Activated T-cell treated with anti-CD3 and anti-CD28 coated beads for 4 hours (primary cell): ENCODE data around the gene NRXN3.

Experiments used
- DNase-seq: peaks from one replicate; pipeline ENCODE4 v3.0.0-alpha.2; 2020

Gene NRXN3

DNA sequence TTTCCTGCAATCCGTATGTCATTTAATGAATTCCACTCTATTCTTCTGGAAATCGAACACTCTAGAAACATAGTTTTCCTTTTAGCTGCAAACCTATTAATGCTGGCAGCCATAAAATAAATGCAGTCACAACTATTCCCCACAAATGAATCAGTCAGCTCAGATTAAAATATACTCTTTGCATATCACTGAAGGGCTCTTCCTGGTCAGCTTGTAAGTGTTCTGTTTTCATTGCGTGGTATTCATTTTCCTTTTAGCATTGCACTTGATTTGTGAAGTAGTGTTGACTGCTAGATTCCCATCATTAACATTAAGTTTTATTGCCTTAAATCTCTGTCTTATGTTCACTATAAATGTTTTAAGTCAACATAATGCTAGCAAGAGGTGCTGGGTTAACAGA, 1355.2 kb downstream of the NRXN3 start:
- DNase-seq = no peak

- no peak for DNase-seq
Observed at GRCh38 chr14:79528828-79529416, 1358.7 kb downstream of the NRXN3 start.

DNA sequence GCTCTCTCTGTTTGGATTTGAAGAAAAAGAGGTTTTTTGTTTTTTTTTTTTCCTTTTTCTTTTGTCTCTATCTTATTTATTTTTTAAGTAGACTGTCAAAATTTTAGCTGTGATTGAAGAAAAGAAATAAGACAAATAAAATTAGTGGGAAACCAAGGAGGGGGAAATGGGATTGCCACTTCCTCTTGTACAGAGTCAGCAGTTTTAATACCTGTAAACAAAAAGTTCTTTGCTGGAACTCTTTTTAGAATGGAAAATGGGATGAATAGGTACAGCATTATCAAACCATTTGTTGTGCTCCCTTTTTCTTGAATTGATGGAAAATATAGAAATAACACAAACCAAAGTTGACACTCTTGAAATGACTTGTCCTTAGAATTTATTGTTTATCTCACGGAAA, 1360.4 kb downstream of the NRXN3 start:
- no peak for DNase-seq

- DNase-seq = no peak
Observed at GRCh38 chr14:79534703-79535353, 1364.7 kb downstream of the NRXN3 start.

- DNase-seq = no peak
Observed at GRCh38 chr14:79540394-79540793, 1370.2 kb downstream of the NRXN3 start.

DNA sequence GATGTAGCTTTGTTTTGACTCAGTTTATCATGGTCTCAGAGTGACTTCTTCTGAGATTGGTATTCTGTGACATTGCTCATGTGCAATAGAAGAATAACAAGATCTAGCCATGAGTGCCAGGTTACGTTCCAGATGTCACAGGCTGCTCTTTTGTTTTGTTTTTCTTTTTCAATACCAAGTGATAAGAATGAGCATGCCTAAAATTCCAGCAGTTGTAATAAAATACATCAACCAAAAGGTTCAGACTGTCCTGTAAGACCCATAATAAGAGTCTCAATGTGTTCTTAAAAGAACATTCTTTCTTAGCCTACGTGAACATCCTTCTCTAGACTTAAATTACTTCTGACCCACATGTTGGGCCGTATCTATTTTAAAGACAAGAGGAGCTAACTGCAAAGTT, 1371.9 kb downstream of the NRXN3 start:
- DNase-seq = no peak

DNA sequence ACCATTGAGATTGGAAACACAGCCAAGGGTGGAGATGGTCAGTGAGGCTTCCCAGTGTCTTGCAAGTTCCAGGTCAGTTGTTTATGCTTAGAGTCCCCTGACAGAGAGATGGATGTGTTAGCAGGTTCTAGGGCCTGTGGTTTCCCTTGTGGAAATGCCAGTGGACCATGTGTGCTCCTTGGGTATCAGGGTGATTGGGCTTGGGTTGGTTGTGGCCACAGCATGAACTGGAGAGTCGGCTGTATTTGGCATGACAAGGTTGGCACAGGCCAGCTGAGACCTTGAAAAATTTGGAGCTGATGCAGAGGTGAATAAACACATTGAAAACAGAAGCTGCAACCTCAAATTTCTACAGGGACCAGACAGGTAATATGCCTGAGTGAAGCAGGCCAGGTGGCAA, 1373.2 kb downstream of the NRXN3 start:
- DNase-seq = no peak

DNA sequence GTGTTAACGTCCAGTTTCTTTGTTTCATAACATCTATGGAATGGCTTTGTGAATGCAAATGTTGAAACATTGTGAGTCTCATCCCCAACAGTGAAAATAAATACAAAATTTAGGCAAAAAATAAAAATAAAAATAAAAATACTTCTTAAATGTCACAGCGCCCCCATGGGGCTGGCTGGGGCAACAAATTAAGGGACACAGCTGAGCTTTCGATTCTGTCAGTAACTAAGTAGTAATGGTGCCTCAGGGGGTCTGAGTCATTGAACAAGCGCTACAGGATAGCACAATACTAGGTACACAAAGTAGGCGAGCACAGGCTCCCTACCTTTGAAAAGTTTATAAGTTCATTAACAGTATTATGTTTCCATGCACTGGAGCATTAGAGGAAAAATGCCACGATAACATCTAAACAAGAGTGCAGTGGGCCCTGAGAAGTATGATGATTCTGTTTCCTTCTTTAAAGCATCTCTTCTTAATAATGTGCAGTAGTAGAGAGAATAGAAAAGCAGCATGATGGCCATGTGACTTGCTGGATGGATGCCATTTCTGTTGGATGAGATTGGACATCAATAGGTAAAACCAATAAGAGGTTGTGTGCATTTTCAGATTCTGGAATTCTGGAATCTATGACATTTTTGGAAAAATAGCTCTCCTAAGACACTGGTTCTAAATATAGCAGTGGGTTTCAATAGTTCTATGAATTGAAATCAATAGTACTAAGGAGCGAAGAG, 1374.0 kb downstream of the NRXN3 start:
- DNase-seq = no peak

GRCh38 chr14:79544698-79545070, 1374.5 kb downstream of the NRXN3 start:
- no peak for DNase-seq

DNA sequence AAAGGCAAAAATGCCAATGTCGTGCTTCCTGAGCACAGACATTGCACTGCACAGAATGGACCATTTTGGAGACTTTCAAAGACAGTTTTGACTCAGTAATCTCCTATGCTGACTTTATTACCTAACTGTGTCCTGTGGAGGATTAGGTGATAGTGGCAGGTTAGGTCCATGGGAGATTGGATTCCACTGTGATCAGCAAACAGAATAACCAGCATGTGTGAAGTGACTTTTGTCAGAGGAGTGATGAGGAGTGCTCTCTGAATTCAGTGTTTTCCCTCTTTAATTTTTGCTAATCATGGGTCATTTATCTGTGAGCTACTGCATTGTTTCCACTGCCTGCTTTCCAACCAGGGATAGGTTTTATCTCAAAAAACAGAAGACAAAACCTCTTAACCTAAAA, 1378.7 kb downstream of the NRXN3 start:
- no peak for DNase-seq

DNA sequence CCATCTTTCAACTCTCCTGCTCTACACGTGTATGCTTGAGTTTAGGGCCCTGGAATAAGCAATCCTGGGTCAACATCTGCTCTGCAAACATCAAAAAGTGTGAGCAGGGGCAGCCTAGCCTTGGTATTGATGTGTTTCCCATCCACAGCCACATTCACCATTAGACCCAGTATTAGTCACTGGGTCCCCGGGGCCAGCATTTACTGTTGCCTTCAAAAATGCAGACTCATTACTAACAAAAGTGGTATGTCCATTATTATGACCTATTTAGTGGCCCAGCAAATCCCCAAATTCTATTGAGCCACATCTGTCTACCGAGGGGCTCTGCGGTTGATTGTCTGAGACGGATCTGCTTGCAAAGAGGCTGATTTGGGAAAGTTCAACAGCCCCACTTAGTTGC, 1379.3 kb downstream of the NRXN3 start:
- DNase-seq = no peak

GRCh38 chr14:79551523-79551922, 1381.3 kb downstream of the NRXN3 start:
- no peak for DNase-seq

GRCh38 chr14:79552778-79553177, 1382.6 kb downstream of the NRXN3 start:
- no peak for DNase-seq

DNA sequence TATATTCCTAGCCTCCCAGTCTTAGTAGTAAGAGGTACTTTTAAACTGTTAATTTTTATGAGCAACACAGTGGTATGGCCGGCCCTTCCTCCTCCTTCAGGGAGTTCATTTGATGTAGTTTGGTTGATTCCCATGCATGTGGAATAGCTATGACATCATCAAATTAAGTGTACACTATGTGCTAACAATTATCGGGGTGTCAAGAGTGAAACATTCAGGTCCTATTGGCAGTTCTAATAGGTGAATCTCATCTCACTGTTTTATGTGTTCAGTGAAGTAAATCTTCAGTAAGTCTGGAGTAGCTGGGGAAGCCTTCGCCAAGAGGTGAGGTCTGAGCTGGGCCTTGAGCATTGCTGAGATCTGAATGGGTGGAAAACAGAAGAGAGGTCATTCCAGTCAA, 1384.6 kb downstream of the NRXN3 start:
- DNase-seq = no peak

- DNase-seq = no peak
Observed at GRCh38 chr14:79555429-79555828, 1385.3 kb downstream of the NRXN3 start.

DNA sequence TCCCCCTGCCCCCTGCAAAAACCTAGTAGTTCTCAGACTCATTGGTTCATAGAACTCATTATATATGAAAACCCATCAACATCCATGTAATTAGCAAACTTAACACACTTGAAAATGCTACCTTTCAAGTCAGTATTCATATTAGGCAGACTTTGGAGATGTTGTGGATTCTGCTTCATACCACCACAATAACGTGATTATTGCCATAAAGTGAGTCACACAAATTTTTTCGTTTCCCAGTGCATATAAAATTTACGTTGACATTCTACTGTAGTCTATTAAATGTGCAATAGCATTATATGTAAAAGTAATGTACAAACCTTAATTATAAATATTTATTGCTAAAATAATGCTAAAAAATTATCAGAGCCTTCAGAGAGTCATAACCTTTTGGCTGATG, 1387.1 kb downstream of the NRXN3 start:
- no peak for DNase-seq

DNA sequence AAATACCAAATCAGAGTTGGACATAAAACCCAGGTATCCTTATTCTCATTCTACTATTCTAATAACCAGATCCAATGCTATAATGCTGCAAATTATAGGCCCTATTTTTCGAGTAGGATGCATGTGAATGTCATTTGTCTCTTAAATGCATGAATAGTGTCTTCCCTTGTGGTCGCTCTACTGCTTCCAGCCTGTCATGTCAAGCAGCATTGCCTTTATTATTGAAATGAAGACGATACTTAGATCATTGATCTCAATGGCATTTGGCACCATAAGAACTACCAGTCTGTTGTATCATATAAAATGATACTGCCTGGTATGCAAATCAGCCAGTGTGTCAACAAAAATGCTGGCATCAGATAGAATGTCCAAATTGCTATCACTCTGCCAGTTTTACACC, 1392.0 kb downstream of the NRXN3 start:
- DNase-seq = no peak

DNA sequence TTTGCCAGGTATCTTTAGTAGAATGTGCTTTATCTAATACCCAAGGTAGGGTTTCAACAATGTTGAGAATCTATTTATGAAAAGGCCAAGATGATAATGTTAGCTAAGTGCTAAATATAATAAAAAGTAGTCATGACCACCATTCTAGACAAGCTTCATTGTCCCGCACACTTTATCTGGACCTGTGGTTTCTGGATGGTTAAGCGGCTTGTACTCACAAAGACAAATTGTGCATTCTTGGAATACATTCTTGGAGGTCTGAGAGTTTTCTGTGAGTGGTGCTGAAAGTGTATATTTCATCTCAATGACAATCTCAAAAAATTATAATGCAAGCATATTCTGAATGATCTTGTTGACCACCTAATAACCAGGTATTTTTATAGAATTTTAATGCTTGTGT, 1394.2 kb downstream of the NRXN3 start:
- DNase-seq = no peak

DNA sequence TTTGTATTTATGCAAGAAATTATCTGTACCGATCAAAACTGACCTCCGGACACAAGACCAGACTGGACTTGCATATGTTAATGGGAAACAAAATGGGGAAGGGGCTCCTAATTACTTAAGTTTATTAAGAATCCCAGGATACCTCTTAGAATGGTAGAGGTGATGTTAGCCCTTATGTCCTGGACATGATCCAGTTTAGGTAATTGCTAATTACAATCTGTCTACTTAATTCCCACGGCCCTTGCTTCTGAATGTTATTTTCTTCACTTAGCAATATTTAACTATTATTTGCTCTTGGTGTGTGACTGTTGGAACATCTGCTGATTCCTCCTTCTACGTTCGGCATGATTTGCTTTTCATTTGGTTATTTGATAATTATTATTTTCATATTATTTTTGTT, 1397.1 kb downstream of the NRXN3 start:
- DNase-seq = no peak

DNA sequence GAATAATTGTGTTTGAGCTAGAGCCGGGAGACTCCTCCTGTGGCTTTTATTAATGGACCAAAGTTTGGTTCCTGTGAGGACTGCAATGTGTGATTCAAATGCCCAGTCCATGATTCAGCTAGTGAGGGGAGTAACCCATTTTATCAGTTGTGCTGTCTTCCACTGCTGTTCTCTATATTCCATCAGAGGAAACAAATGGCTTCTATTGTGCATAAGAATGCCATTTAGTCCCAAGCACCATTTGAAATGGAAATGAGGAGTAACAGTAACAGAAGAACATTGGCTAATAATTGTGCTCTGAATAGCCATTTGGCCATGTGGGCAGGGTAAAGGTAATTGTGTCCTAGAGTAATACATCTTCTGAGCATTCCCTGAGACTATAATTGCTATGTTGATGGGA, 1398.4 kb downstream of the NRXN3 start:
- DNase-seq = no peak

DNA sequence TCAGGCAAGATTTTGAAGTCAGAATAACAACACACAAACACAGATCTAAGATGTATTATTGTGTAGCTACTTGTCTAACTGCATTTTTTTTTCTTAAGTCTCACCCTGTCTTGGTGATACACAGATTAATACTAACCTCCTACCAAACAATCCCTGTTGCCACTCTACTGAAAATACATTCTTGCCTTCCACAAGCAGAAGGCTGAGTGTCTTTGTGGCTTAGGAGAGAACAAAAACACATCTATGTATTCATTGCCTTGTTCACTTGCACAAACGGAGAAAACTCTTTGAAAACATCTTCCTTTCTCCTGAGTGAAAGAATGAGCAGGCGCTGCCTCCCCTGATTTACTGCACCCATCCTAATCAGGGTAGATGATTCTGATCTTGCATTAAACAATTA, 1398.9 kb downstream of the NRXN3 start:
- no peak for DNase-seq

GRCh38 chr14:79570648-79571047, 1400.5 kb downstream of the NRXN3 start:
- no peak for DNase-seq

GRCh38 chr14:79571366-79571765, 1401.2 kb downstream of the NRXN3 start:
- DNase-seq = no peak

GRCh38 chr14:79573486-79573885, 1403.3 kb downstream of the NRXN3 start:
- no peak for DNase-seq

GRCh38 chr14:79575032-79575431, 1404.9 kb downstream of the NRXN3 start:
- DNase-seq = no peak
